Vagina (tissue), 2 donors: ENCODE data around the gene TYW1. TPM values are rescaled to one million over a fixed set of nuclear protein-coding genes. Genes with fewer than 3 reads are reported as not detected.
"Not testable (repeated sequence)": the region's sequence is repeated elsewhere in the genome, so short reads cannot be mapped to it uniquely, and the experiment has no call there.

Source experiments
- DNase-seq, 2 donors: peaks; one replicate each; pipeline ENCODE4 v3.0.0-alpha.2; 2017; ENCODE audit errors: extremely low spot score in 2 of 2
- H3K27ac ChIP-seq: fragments of 200-600 bp; sonication (generic); one replicate; pipeline ENCODE4 v1.5.1; 2019
- H3K27me3 ChIP-seq: fragments of 200-600 bp; sonication (generic); one replicate; pipeline ENCODE4 v1.5.1; 2019
- H3K36me3 ChIP-seq, 2 donors: fragments of 200-600 bp; sonication (generic); one replicate each; pipeline ENCODE4 v1.5.1; 2017 to 2019
- H3K4me1 ChIP-seq: fragments of 200-600 bp; sonication (generic); one replicate; pipeline ENCODE4 v1.5.1; 2019
- H3K4me3 ChIP-seq, 2 donors: fragments of 200-600 bp; sonication (generic); 1 replicate in 1 of 2; 2 replicates in 1 of 2; pipeline ENCODE4 v1.5.1; 2016 to 2019
- H3K9me3 ChIP-seq: fragments of 200-600 bp; sonication (generic); one replicate; pipeline ENCODE4 v1.5.1; 2019
- intact Hi-C: fragments of 100-400 bp; cut with DNase I; formaldehyde crosslinking; loops from one replicate; pipeline ENCODE4 v1.15.1; 2023
- total RNA-seq: library from RNA; depleted of rRNA; stranded (reverse); fragments of >200 nt; gene quantifications from one replicate; pipeline ENCODE4 v1.2.3, GENCODE V29; 2016

TYW1 gene
- total RNA-seq, 1 donor from 2014 or later: 40.8 TPM

DNA sequence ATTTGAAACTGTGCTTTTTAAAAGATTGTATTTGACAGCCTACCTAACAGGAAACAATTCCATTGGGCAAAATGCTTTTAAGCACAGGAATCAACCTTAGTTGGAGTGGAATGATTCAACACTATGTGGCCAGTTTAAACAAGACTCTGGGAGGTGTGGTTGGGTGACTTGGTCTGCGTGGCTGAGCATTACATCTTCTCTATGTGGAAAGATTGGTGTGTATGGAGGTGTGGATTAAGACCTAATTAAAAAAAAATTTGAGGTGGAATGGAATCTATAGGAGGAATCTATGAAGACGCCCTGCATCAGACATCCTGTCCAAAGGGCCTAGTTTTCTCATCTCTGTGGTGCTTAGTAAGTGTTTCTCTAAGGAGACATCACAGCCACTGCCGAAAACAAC, 140.9 kb downstream of the TYW1 start:
- H3K36me3 ChIP-seq, DNase-seq, H3K4me1 ChIP-seq, H3K4me3 ChIP-seq, H3K27ac ChIP-seq, intact Hi-C loops, H3K9me3 ChIP-seq, H3K27me3 ChIP-seq: not testable (repeated sequence)

DNA sequence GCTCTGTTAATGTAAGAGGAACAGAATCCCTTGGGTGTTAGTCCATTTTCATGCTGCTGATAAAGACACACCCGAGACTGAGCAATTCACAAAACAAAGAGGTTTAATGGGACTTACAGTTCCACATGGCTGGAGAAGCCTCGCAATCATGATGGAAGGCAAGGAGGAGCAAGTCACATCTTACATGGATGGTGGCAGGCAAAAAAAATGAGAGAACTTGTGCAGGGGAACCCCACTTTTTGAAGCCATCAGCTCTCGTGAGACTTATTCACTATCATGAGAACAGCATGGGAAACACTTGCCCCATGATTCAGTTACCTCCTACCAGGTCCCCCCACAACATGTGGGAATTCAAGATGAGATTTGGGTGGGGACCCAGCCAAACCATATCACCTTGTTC, 143.2 kb downstream of the TYW1 start:
- H3K4me1 ChIP-seq, H3K27ac ChIP-seq, DNase-seq, H3K9me3 ChIP-seq, H3K4me3 ChIP-seq, H3K27me3 ChIP-seq, intact Hi-C loops, H3K36me3 ChIP-seq: not testable (repeated sequence)

DNA sequence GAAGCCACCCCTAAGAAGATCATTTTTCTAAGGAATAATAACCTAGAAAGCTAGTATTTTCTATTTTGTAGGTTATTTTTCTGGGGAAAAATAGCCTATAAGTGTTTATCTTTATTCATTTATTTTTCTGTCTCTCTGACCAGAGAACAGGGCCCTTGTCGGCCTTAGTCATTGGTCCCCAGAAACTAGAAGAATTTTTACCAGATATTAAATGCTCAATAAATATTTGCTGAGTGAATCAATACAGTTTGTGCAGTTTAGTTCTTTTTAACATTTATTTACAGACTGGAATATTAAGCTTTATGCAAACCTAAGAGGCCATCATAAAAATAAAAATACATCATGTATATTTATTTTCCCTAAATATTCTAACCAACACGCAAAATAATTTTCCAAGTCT, 144.4 kb downstream of the TYW1 start:
- H3K27ac ChIP-seq, H3K9me3 ChIP-seq, intact Hi-C loops, H3K4me1 ChIP-seq, DNase-seq, H3K27me3 ChIP-seq, H3K36me3 ChIP-seq, H3K4me3 ChIP-seq: not testable (repeated sequence)

DNA sequence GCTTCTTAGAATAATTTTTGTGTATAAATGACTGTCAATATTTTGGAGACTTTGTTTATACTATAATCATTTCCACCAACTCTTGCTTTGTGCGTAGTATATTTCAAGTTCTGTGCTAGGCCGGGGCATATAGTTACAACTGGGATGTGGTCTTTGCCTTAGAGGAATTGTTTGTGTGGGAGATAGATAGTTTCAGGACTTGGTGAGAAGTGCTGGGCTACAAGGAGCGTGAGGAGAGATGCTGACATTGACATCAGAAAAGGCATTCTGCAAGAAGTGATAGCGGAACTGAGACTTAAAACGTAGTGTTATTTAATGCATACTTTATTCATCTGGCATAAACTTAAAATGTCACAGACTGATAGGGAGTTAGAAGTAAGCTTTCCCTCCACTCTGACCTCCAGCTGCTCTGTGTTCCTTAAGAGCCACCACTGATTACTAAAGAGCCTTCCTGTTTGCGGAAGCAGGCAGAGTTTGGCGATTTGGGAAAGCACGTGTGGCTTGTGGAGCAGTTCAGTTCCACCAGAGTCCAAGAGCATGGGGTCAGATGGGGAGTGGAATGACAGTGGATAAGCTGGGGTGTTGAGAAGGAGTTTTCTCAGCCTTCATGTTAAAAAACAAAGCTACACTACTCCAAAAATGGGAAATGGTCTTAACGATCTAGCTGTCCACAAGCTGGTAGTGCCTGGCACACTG, 146.6 kb downstream of the TYW1 start:
- H3K4me3 ChIP-seq, intact Hi-C loops, H3K36me3 ChIP-seq, H3K27me3 ChIP-seq, DNase-seq, H3K27ac ChIP-seq, H3K9me3 ChIP-seq, H3K4me1 ChIP-seq: not testable (repeated sequence)

DNA sequence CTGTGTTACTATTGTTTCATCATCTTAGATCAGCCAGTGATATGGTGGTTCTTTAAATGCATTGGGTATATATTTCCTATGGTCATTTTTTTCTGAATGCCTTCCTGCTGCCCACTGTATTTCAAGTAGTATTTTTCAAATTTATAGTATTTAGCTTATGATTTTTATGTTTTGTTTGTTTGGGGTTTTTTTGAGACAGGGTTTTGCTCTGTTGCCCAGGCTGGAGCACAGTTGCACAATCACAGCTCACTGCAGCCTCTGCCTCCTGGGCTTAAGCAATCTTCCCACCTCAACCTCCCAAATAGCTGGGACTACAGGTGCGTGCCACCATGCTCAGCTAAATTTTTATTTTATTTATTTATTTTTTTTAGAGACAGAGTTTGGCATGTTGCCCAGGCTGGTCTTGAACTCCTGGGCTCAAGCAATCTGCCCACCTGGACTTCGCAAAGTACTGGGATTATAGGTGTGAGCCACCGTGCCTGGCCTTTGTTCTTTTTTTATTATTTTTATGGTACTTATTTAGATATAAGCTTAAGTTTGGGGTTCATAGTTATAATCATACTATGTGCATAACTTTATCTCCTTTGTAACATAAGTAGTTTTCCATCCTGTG, 149.1 kb downstream of the TYW1 start:
- H3K9me3 ChIP-seq, intact Hi-C loops, H3K4me1 ChIP-seq, DNase-seq, H3K4me3 ChIP-seq, H3K27ac ChIP-seq, H3K36me3 ChIP-seq, H3K27me3 ChIP-seq: not testable (repeated sequence)

GRCh38 chr7:67149131-67149530, 152.5 kb downstream of the TYW1 start:
- H3K9me3 ChIP-seq, H3K4me3 ChIP-seq, H3K36me3 ChIP-seq, intact Hi-C loops, DNase-seq, H3K4me1 ChIP-seq, H3K27ac ChIP-seq, H3K27me3 ChIP-seq: not testable (repeated sequence)

DNA sequence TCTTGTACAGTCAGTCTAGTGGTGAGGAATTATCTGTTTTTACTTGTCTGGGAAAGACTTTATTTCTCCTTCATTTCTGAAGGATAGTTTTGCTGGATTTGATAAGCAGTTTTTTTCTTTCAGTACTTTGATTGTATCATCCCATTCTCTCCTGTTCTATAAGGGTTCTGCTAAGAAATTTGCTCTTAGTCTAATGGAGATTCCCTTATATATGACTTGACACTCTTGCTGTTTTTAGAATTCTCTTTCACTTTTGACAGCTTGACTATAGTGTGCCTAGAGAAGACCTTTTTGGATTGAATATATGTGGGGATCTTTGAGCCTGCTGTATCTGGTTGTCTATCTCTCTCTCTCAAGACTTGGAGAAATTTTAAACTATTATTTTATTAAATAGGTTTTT, 157.7 kb downstream of the TYW1 start:
- intact Hi-C loops, H3K4me1 ChIP-seq, H3K27me3 ChIP-seq, H3K4me3 ChIP-seq, H3K27ac ChIP-seq, H3K36me3 ChIP-seq, DNase-seq, H3K9me3 ChIP-seq: not testable (repeated sequence)

- H3K4me3 ChIP-seq, H3K27me3 ChIP-seq, H3K27ac ChIP-seq, intact Hi-C loops, DNase-seq, H3K36me3 ChIP-seq, H3K9me3 ChIP-seq, H3K4me1 ChIP-seq: not testable (repeated sequence)
These were observed 159.4 kb downstream of the TYW1 start for GRCh38 chr7:67156064-67156463.

- DNase-seq, intact Hi-C loops, H3K27ac ChIP-seq, H3K27me3 ChIP-seq, H3K9me3 ChIP-seq, H3K4me3 ChIP-seq, H3K4me1 ChIP-seq, H3K36me3 ChIP-seq: not testable (repeated sequence)
These were observed 166.7 kb downstream of the TYW1 start for GRCh38 chr7:67163285-67163684.

DNA sequence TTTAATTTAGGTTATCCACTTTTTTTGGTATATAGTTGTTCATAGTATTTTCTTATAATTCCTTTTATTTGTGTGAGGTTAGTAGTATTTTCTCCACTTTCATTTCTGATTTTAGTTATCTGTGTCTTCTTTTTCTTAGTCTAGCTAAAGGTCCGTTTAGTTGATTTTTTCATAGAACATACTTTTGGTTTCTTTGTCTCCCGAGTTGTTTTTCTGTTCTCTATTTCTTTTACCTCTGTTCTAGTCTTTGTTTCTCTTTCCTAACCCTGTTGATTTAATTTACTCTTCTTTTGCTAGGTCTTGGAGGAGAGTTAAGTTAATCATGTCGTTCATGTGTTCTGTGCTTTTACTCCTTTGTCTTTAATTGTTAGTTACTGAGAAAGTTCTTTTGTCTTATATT, 174.5 kb downstream of the TYW1 start:
- H3K36me3 ChIP-seq, H3K27me3 ChIP-seq, H3K9me3 ChIP-seq, H3K4me3 ChIP-seq, DNase-seq, H3K27ac ChIP-seq, H3K4me1 ChIP-seq, intact Hi-C loops: not testable (repeated sequence)

DNA sequence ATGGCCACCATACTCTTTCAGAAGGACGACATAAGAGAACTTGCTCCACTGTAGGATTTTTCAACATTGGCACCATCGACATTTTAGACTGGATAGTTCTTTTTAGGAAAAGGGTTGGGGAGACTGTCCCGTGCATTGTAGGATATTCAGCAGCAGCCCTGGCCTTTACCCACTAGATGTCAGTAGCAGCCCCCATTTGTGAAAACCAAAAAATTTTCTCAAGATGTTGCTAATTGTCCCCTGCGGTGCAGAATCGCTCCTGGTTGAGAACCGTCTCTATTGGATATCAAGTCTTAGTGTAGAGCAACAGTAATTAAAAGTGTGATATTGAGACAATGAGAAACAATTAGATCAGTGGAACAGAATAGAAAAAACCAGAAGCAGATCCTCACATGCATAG, 180.1 kb downstream of the TYW1 start:
- H3K9me3 ChIP-seq, DNase-seq, H3K27me3 ChIP-seq, H3K4me1 ChIP-seq, intact Hi-C loops, H3K36me3 ChIP-seq, H3K27ac ChIP-seq, H3K4me3 ChIP-seq: not testable (repeated sequence)

- H3K27me3 ChIP-seq, H3K27ac ChIP-seq, H3K36me3 ChIP-seq, H3K4me1 ChIP-seq, intact Hi-C loops, H3K4me3 ChIP-seq, H3K9me3 ChIP-seq, DNase-seq: not testable (repeated sequence)
These were observed 182.5 kb downstream of the TYW1 start for GRCh38 chr7:67178915-67179688.

GRCh38 chr7:67182956-67183750, 186.5 kb downstream of the TYW1 start:
- H3K36me3 ChIP-seq, H3K4me3 ChIP-seq, H3K9me3 ChIP-seq, H3K27me3 ChIP-seq, H3K27ac ChIP-seq, DNase-seq, intact Hi-C loops: not testable (repeated sequence)
- H3K4me1 ChIP-seq: peaks cover 12% of the 10 kb centered on the region
